HepG2 (cell line): ENCODE results near the gene EXOSC6.

Source experiments
- CEBPG ChIP-seq: IDR thresholded peaks from 2 replicates; pipeline ENCODE4 v1.6.1; 2016
- CENPX ChIP-seq: sonication (generic); formaldehyde crosslinking; IDR thresholded peaks from 2 replicates; pipeline ENCODE4 v1.9.0; 2021; ENCODE audit warnings: mild to moderate bottlenecking, missing genetic modification reagents, moderate library complexity
- ELF1 ChIP-seq: sonication (generic); formaldehyde crosslinking; IDR thresholded peaks from 2 replicates; pipeline ENCODE4 v1.4.0; 2020; ENCODE audit warnings: missing genetic modification reagents
- ESRRA ChIP-seq: sonication (generic); formaldehyde crosslinking; IDR thresholded peaks from 2 replicates; pipeline ENCODE4 v1.5.1; 2020; ENCODE audit warnings: mild to moderate bottlenecking, low read depth, missing genetic modification reagents
- FOSL1 ChIP-seq: sonication (generic); formaldehyde crosslinking; IDR thresholded peaks from 2 replicates; pipeline ENCODE4 v1.9.0; 2021; ENCODE audit warnings: missing genetic modification reagents, borderline replicate concordance
- FOXJ3 ChIP-seq: sonication (generic); formaldehyde crosslinking; IDR thresholded peaks from 2 replicates; pipeline ENCODE4 v1.4.0; 2020; ENCODE audit warnings: missing genetic modification reagents, mild to moderate bottlenecking, borderline replicate concordance
- HNRNPLL ChIP-seq: fragments of 200-400 bp; formaldehyde crosslinking; IDR thresholded peaks from 2 replicates; pipeline ENCODE4 v1.6.1; 2017; ENCODE audit warnings: mild to moderate bottlenecking, low read depth, low read length; ENCODE audit not compliant: poor library complexity, severe bottlenecking
- NPAS2 ChIP-seq: sonication (generic); formaldehyde crosslinking; IDR thresholded peaks from 2 replicates; pipeline ENCODE4 v1.8.0; 2022; ENCODE audit warnings: mild to moderate bottlenecking, missing genetic modification reagents, borderline replicate concordance
- REST ChIP-seq, 2 experiments: IDR thresholded peaks; 2 replicates each; pipeline ENCODE4 v1.6.1; 2011 to 2012; ENCODE audit warnings: low read length in 2 of 2, borderline replicate concordance in 1 of 2, low read depth in 1 of 2, mild to moderate bottlenecking in 1 of 2, moderate library complexity in 1 of 2
- ZFP36 ChIP-seq: fragments of 150-350 bp; IDR thresholded peaks from 2 replicates; pipeline ENCODE4 v1.6.1; 2018; ENCODE audit warnings: borderline replicate concordance, low read length, low read depth; ENCODE audit not compliant: partially characterized antibody
- ZFP82 ChIP-seq: sonication (generic); formaldehyde crosslinking; IDR thresholded peaks from 2 replicates; pipeline ENCODE4 v1.5.1; 2020; ENCODE audit warnings: mild to moderate bottlenecking, missing genetic modification reagents, borderline replicate concordance
- ZNF549 ChIP-seq: sonication (generic); formaldehyde crosslinking; IDR thresholded peaks from 2 replicates; pipeline ENCODE4 v1.5.0; 2020; ENCODE audit warnings: missing genetic modification reagents
- ZNF607 ChIP-seq: sonication (generic); formaldehyde crosslinking; IDR thresholded peaks from 2 replicates; pipeline ENCODE4 v1.5.1; 2020; ENCODE audit warnings: missing genetic modification reagents, mild to moderate bottlenecking, borderline replicate concordance
- ZNF737 ChIP-seq: sonication (generic); formaldehyde crosslinking; IDR thresholded peaks from 2 replicates; pipeline ENCODE4 v1.5.0; 2020; ENCODE audit warnings: missing genetic modification reagents, mild to moderate bottlenecking, borderline replicate concordance

- TF ChIP-seq HNRNPLL (no peak), ELF1 (CRISPR knock-in tag) (no peak), ZNF549 (CRISPR knock-in tag) (no peak), NPAS2 (no peak), ESRRA (CRISPR knock-in tag) (no peak), REST (IDR thresholded peaks at IDR 0.05; ENCODE audit: borderline replicate concordance in 1 of 2, low read depth in 1 of 2, low read length in 2 of 2) (no peak), ZFP36 (no peak), CEBPG (no peak), ZFP82 (CRISPR knock-in tag) (no peak), CENPX (CRISPR knock-in tag) (no peak), ZNF607 (CRISPR knock-in tag) (no peak), FOSL1 (CRISPR knock-in tag) (no peak), FOXJ3 (CRISPR knock-in tag) (no peak), ZNF737 (CRISPR knock-in tag) (no peak)
Measured at GRCh38 chr16:70254965-70255286, 3.2 kb upstream of the EXOSC6 start.
